GM21528 (cell line): ENCODE results near the gene POLRMT.
"Not testable (repeated sequence)": the region's sequence is repeated elsewhere in the genome, so short reads cannot be mapped to it uniquely, and the experiment has no call there.

Experiments
- ATAC-seq: cut with Tn5 transposase; IDR thresholded peaks from one replicate; pipeline ENCODE4 v1.9.1; 2021; ENCODE audit warnings: mild to moderate bottlenecking, moderate library complexity; ENCODE audit not compliant: unreplicated experiment, low FRiP score

POLRMT gene

DNA sequence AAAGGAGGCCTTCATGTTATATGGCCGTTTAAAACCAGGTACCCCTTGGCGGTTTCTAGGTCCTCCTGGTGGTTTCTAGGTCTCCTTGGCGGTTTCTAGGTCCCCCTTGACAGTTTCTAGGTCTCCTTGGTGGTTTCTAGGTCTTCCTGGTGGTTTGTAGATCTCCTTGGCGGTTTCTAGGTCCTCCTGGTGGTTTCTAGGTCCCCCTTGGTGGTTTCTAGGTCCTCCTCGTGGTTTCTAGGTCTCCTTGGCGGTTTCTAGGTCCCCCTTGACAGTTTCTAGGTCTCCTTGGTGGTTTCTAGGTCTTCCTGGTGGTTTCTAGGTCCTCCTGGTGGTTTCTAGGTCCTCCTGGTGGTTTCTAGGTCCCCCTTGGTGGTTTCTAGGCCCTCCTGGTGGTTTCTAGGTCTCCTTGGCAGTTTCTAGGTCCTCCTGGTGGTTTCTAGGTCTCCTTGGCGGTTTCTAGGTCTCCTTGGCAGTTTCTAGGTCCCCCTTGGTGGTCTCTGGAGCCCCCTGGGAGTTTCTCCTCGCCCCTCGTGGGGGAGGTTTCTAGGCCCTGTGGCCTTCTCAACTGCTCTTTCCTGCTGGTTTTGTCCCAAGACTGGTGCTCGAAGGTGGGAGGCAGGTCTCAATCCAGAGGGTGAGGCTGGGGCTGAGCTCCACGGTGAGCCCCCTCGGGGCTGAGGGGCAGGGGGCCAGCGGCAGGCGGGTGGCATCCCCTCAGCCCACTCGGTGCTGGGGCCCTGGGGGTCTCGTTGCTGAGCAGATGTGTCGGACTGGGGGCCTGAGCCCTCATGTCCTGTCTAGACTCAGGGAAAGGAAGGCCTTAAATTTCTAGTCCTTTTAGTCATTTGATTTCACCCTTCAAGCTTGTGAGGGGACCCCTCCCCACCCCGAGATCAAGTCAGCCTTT is 35.7 kb downstream of the POLRMT start:
- no peak for ATAC-seq

DNA sequence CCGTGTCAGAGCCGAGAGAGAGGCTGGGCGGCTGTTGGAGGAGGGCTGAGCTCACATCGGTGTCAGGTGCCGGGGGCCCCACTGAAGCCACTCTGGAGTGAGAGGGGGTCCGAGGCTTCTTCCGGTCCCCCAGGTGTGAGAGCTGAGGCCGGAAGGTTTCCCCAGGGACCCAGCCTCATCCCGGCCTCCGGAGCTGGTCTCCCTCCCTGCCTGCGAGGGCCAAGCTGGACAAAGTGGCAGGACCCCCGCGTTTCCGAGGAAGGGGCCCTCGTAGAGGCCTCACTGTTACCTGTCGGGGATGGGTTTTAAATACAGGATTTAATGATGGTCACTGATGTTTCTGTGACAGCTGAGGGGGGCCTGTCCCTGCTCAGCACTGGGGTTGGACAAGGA is 37.1 kb downstream of the POLRMT start:
- ATAC-seq, result no peak

DNA sequence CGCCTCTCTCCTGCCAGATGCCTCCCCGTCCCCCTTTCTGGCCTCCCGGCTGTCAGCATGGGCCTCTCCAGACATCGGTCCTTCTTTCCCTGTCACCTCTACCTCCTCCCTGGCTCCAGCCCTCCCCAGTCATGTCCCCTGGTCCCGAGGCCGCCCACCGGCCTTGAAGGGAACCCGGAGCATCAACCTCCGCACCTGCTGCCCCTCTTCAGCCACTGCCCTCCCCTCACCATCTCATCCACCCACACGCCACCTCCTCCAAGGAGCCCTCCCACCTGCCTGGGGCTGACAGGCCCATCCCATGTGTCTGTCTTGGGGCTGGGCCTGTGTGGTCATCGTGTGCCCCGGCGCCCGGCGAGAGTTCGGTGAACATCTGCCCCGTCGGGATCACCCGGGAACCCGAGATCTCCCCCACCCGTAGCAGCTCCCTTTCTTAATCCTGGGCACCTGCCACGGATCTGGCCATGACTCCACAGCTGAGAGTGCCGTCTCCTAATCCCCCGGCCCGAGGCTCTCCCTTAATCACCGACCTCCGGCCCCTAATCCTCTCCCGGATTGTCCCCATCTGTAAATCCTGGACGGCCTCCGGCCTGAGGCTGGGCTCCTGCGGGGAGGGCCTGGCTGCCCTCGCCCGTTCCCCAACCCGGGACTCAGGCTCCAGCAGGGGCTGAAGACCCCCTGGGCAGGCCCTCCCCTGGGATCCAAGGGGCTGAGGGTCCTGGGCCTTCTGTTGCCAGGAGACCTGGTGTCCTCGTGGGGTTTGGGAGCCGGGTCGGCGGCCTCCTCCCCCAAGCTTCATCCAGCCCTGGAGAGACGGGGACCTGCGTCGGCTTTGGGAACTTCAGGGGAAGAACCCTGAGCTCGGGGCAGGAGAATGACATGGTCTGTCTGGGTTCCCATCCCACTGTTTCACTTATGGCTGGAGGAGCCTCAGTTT is 37.7 kb downstream of the POLRMT start:
- ATAC-seq, result no peak

DNA sequence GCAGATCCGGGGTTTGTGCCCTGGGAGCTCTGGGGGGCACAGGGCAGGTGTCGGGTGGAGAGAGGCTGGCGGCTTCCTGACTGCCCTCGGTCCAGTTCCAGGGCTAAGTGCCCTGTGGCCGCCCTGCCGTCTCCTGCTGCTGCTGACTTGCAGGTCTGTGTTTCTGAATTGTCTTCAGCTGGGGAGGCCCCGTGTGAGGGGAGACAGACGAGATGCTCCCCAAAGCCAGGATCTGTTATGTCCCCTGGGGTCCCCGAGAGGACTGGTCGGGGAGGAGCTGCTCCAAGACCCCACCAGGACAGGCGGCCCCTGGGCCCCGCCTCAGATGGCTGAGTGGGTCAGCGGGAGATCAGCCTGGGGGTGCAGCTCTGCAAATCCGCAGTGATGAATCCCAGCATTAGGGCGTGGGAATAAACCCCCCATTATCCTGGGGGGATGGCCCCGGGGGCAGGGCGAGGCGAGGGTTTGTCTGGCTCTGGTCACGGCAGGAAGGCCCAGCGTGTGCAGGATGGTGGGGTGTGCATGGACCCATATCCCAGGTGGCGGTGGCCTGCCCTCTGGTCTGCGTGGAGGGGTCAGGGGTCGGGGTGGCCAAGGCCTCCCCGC is 39.0 kb downstream of the POLRMT start:
- no peak for ATAC-seq

DNA sequence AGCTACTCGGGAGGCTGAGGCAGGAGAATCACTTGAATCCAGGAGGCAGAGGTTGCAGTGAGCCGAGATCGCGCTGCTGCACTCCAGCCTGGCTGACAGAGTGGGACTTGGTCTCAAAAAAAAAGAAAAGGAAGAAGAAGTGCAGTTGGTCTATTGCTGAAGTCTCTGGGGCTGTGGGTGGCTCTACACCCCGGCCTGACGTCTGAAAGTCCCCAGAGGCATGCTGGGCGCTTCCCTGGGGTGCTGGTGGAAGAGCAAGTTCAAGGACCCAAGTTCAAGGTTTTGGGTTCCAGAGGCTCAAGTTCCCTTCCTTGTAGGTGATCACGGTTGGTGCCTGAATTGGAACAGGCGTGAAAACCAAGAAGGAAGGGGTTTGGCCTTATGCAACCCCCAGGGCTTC is 39.8 kb downstream of the POLRMT start:
- ATAC-seq, result no peak

DNA sequence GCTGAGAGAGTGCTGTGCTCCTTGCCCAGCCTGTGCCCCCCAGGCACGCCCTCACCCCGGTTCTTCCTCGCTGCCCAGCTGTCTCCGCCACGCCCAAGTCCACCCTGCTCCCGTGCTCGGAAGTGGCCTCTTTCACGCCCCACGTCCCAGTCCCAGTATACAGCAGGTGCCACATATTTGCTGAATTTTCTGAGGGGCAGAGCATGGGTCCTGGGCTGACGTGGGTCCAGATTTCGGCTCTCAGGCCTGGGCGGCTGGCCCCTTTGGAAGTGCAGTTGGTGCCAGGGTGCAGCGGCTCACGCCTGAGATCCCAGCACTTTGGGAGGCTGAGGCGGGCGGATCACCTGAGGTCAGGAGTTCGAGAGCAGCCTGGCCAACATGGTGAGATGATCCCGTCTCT is 40.3 kb downstream of the POLRMT start:
- ATAC-seq, result no peak

DNA sequence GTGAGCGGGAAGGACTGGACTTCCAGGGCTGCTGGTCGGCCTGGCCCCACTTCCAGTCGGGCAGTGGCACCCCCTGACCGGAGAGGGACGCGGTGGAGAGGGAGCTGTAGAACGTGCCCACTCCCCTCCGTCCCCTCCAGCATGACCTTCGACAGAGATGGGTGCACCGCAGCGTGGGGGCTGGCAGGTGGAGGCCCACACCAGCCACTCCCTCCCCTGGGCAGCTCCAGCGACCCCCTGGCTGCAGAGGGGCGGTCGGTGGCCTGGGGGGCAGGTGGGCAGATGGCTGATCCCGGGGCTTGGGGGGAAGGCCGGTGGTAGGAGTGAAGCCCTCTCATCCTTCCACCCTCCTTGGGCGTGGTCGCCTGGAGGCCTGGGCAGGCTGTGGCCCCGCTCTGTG is 41.2 kb downstream of the POLRMT start:
- no peak for ATAC-seq

DNA sequence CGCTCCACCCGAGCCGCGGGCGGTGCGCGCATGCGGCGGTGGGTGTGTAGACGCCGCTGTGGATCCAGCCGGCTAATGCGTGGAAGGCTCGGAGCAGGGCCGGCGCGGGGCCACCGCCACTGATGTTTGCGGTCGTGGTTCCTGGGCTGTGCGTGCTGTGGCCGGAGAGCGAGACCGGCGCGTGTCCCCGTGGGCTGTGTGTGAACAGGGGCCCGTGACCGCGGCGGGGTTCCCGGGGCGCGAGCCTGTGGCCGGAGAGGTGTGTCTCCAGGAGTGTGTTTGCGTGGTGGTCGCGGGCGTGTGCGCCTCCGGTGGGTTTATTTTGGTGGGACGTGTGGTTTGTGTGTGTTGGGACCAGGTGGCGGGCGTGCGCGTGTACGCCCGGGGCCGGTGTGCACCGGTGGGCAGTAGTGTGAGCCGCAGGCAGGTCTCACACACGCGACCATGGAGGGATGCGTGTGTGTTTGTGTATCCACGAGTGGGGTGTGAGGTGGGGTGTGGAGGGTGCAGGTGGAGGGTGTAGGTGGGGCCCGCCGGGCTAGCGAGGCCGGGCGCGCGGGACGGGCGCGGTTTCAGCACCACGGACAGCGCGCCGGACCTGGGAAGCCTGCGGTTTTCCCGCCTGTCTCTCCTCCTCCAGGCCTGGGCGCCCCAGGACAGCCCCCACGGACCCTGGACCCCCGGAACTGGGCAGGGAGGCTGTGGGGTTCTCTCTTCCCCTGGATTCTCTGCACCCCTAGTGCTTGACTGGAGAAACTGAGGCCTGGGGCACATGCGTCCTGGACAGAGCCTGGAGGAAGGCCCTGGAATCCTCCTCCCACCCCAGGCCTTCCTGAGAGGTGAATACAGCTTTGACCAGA is 42.0 kb downstream of the POLRMT start:
- no peak for ATAC-seq

DNA sequence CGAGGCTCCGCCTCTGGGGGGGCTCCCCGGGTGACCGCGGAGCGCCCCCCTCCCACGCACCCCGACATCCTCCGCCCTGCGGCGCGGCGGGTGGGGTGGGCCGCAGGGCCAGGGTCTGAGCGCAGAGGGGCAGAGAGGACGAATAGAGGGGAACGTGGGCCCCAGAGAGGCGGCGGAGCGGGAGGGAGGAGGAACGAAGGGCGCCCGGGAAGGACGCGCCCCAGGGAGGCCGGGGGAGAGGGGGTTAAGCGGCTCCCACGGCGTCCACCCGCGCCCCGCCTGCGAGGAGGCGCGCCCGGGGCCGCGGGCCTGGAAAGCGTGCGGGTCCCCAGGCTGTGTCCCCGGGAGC is 42.6 kb downstream of the POLRMT start:
- ATAC-seq, result no peak

DNA sequence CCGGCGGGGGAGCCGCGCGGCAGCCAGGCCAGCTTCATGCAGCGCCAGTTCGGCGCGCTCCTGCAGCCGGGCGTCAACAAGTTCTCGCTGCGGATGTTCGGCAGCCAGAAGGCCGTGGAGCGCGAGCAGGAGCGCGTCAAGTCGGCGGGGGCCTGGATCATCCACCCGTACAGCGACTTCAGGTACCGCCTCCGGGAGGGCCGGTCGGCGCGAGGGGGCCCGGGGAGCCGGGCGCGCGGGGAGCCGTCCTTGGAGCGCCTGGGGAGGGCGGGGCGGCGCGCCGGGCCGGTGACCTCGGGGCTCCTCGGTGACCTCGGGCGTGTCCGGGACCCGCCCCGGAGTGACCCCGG is 43.0 kb downstream of the POLRMT start:
- no peak for ATAC-seq

DNA sequence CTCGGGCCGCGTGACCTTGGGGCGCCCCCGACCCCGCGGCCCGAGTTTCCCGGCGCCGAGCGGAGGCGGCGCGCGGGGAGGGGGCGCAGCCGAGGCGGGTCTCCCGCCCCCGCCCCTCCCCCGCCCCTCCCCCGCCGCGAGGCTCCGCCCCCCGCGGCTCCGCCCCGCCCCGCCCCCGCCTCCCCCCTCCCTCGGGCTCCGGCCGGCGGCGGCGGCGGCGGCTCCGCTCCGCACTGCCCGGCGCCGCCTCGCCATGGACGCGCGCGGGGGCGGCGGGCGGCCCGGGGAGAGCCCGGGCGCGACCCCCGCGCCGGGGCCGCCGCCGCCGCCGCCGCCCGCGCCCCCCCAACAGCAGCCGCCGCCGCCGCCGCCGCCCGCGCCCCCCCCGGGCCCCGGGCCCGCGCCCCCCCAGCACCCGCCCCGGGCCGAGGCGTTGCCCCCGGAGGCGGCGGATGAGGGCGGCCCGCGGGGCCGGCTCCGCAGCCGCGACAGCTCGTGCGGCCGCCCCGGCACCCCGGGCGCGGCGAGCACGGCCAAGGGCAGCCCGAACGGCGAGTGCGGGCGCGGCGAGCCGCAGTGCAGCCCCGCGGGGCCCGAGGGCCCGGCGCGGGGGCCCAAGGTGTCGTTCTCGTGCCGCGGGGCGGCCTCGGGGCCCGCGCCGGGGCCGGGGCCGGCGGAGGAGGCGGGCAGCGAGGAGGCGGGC is 43.5 kb downstream of the POLRMT start, which contains the start of gene HCN2:
TSS of gene HCN2 (plus strand) at position 189 of the 703 bp plus-strand sequence. CDS start at position 254, 65 bp downstream.
- no peak for ATAC-seq

DNA sequence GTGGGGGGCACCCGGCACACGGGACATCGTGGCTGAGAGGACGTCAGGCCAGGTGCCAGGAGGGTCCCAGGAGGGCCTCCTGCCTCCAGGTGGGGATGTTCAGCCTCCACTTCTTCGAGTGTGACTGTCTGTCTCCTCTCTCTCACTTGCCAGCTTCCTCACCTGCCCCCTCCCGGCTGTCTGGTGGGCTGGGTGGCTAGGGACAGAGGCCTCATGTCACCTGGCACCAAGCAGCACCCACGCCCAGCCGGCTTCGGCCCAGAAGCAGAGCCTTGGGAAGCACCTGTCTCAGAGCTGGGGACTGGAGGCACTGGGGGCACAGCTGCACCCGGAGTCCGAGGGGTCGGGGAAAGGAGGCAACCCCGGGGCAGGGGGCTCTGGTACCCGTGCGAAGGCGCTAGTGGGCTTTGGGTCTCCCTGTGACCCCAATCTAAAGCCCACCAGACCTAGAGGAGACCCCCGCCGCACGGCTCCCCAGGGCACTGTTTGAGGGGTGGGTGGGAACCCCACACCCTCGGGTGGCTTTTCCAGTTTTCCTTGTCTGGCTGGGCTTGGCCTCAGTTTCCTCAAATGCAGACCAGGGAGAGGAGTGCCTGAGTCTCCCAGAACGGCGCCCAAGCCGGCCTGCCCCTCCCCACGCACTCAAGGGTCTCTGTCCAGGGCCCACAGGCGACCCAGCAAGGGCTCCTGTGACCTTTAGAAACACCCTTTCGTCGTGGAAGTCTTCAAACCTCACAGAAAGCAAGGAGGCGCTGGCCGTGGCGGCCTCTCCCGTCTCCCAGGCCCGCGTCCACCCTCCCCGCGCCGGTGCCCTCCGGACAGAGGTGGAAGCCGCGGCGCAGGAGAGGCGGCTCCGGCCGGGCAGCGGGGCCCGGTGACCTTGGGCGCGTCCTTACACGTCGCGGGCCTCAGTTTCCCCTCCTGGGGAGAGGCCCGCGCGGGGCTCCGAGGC is 44.3 kb downstream of the POLRMT start:
- no peak for ATAC-seq

DNA sequence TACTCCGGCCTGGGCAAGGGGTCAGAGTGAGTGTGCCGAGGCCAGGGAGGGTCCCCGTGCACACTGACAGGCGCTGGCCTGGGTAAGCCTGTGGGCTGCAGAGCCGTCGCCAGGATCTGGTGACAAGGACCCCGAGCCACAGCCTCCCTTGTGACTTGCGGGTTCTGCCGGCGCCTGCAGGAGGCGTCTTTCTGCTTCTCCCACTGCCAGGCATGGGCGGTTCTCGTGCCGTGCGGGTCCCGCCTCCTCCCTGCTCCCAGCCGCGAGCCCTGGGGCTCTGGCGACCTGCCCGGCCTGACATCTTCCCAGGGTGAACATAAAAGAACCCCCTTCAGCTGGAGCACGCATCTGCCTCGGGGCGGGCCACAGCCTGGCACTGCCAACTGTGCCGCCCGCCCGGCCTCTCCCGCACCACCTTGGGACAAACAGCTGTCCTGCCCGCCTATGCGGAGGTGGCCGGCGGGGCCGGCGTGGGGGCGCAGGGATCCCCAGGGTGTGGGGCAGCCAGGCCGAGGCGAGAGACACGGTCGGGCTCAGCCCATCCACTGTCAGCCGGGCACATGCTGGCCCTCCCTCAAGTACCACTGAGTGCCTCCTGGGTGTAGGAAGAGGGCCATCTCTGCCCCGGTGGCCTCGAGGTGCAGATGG is 45.1 kb downstream of the POLRMT start:
- ATAC-seq, result no peak

DNA sequence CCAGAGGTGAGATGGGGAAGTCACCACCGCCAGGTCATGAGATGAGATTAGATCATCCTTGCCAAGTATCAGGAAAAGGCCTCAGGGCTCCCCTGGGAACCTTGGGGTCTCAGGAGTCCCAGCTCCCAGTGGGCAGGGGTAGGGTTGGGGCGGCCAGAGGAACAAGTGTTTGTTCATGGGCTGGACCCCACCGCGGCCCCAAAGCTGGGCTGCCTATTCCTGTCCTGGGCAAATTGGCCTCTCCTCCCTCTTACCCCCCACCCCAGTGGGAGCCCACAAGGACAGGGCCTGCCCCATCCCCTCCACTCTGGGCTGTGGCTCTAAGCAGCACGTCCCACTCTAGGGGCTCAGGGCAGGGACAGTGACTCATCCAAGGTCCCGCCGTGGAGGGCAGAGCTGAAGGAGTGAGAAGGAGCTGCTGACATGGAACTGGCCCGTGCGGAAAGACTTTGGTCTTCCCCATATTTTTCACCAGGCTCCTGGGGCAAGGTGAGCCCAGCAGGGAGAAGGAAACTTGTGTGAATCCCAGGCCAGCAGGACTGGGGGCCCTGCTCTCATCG is 47.7 kb downstream of the POLRMT start:
- no peak for ATAC-seq

DNA sequence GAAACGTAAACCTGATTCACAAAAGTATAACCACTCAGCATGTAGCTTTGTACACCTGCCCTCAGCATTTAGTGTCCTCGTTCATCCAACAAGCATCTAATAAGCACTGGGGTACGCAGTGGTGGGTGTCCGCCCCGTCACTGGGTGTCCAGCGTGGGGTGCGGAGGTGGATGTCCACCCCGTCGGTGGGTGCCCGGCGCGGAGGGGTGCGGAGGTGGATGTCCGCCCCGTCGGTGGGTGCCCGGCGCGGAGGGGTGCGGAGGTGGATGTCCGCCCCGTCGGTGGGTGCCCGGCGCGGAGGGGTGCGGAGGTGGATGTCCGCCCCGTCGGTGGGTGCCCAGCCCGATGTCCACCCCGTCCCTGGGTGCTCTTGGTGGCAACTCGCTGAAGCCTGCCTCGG is 48.2 kb downstream of the POLRMT start:
- not testable (repeated sequence) for ATAC-seq

DNA sequence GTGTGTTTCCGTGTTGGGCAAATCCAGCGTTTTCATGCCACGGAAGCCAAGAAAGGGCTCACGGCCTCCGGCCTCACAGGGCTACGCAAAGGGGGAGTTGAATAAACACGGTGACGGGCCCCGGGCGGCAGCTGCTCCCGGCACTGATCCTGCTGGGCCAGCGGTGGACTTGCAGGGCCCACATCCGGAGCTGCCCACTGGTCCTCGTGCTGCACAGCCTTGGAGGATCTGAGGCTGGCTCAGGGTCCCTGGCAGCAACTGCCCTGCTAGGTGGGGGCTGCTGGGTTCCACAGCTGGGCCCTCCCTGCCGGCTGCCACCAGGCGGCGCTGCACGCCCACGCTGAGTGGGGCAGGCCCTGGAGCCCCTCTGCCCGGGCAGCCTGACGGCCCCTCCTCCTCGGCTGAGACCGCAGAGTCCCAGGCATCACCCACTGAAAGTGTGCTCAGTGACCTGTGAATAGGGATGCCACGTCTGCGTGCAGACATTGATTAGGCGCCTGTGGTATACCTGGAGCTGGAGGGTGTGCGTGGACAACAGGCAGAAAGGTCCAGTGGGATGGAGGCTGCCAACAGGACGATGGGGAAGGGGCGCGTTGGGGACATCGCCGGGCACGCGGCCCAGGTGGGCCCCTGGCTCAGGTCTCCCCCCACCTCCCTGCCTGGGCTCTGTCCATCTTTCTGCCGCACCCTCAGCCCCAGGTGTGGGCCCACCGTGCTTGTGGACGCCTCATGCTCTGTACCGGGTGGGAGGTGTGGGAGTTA is 48.9 kb downstream of the POLRMT start:
- ATAC-seq, result no peak

DNA sequence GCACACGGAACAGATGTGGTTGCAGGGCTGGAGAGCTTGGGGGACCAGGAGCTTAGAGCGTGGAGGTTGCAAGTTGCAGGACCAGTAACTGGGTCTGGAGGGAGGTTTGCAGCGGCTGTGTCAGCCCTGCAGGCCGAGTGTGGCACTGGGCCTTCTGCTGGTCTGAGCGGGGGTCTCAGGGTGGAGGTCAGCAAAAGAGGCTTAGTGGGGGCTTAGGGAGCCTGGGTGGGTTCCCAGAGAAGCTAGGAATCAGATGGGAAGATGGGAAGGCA is 49.4 kb downstream of the POLRMT start:
- no peak for ATAC-seq
